ENCODE results near the gene TTL.
"Not testable (repeated sequence)": the region's sequence is repeated elsewhere in the genome, so short reads cannot be mapped to it uniquely, and the experiment has no call there.

Gene TTL

GRCh38 chr2:112481528-112482233, at the start of gene TTL:
TTL (plus strand) TSS chr2:112482156; CDS start chr2:112482345, 189 bp downstream.
- peak; percentile 67 for DNase-seq

- DNase-seq: not testable (repeated sequence)
These were observed 49.6 kb upstream of the TTL start for GRCh38 chr2:112432390-112432734.

- DNase-seq: not testable (repeated sequence)
These were observed 49.0 kb upstream of the TTL start for GRCh38 chr2:112432735-112433479.

GRCh38 chr2:112433480-112433879, 48.5 kb upstream of the TTL start, which contains the start of gene RGPD8:
RGPD8 (minus strand) TSS chr2:112433645; CDS start chr2:112433453, 192 bp downstream.
- DNase-seq: peak; percentile 78

- DNase-seq: no peak
These were observed 47.8 kb upstream of the TTL start for GRCh38 chr2:112433932-112434730.

- DNase-seq: not testable (repeated sequence)
These were observed 46.9 kb upstream of the TTL start for GRCh38 chr2:112434890-112435715.

- DNase-seq: not testable (repeated sequence)
These were observed 46.1 kb upstream of the TTL start for GRCh38 chr2:112435716-112436431.

- not testable (repeated sequence) for DNase-seq
These were observed 45.0 kb upstream of the TTL start for GRCh38 chr2:112436993-112437392.

GRCh38 chr2:112437405-112437831, 44.5 kb upstream of the TTL start:
- not testable (repeated sequence) for DNase-seq

- not testable (repeated sequence) for DNase-seq
These were observed 43.2 kb upstream of the TTL start for GRCh38 chr2:112438603-112439261.

GRCh38 chr2:112444256-112444655, 37.7 kb upstream of the TTL start:
- DNase-seq: not testable (repeated sequence)

GRCh38 chr2:112449854-112450253, 32.1 kb upstream of the TTL start:
- DNase-seq: no peak

- DNase-seq: no peak
These were observed 30.6 kb upstream of the TTL start for GRCh38 chr2:112451317-112451716.

- no peak for DNase-seq
These were observed 27.4 kb upstream of the TTL start for GRCh38 chr2:112454586-112454985.

- DNase-seq: no peak
These were observed 22.6 kb upstream of the TTL start for GRCh38 chr2:112459372-112459771.

- no peak for DNase-seq
These were observed 19.8 kb upstream of the TTL start for GRCh38 chr2:112462178-112462577.

GRCh38 chr2:112463256-112463655, 18.7 kb upstream of the TTL start:
- DNase-seq: no peak

GRCh38 chr2:112465382-112465781, 16.6 kb upstream of the TTL start:
- DNase-seq: peak; percentile 35

- DNase-seq: no peak
These were observed 9.3 kb upstream of the TTL start for GRCh38 chr2:112472547-112473263.

- DNase-seq: peak; percentile 20
These were observed 7.0 kb upstream of the TTL start for GRCh38 chr2:112474844-112475486.

Data from HCEC 1CT (cell line).